HepG2 (cell line): ENCODE data around the gene IL17RB. TPM values are rescaled to one million over a fixed set of nuclear protein-coding genes. Genes with fewer than 3 reads are reported as not detected.
A peak's percentile ranks its signal among the peaks of the same experiment; 100 is the strongest.

Experiments
- AGO2 ChIP-seq: fragments of 200-400 bp; formaldehyde crosslinking; optimal IDR thresholded peaks from 2 replicates; pipeline ENCODE3; 2017; ENCODE audit warnings: mild to moderate bottlenecking, low read depth, low read length, moderate library complexity
- KDM1A ChIP-seq: IDR thresholded peaks from 2 replicates; pipeline ENCODE4 v1.6.1; 2016; ENCODE audit warnings: missing compliant biosample characterization
- NR2F1 ChIP-seq, 2 experiments: fragments of 450-650 bp in 1 of 2; formaldehyde crosslinking in 1 of 2; IDR thresholded peaks; 2 replicates each; pipeline versions ENCODE4 v1.5.0 to v1.6.1; 2016 to 2020; ENCODE audit warnings: mild to moderate bottlenecking in 1 of 2, missing compliant biosample characterization in 1 of 2, missing genetic modification reagents in 1 of 2, moderate library complexity in 1 of 2
- PLRG1 ChIP-seq: fragments of 450-650 bp; conservative IDR thresholded peaks from 2 replicates; pipeline ENCODE4 v1.6.1; 2016
- SETDB1 ChIP-seq: sonication (generic); formaldehyde crosslinking; IDR thresholded peaks from 2 replicates; pipeline ENCODE4 v1.5.1; 2020; ENCODE audit warnings: missing genetic modification reagents, mild to moderate bottlenecking, borderline replicate concordance
- ZNF225 ChIP-seq: sonication (generic); formaldehyde crosslinking; IDR thresholded peaks from 2 replicates; pipeline ENCODE4 v1.4.0; 2020; ENCODE audit warnings: mild to moderate bottlenecking, missing genetic modification reagents
- ZNF556 ChIP-seq: sonication (generic); formaldehyde crosslinking; IDR thresholded peaks from 2 replicates; pipeline ENCODE4 v1.4.0; 2020; ENCODE audit warnings: mild to moderate bottlenecking, missing genetic modification reagents, borderline replicate concordance
- ZNF562 ChIP-seq: sonication (generic); formaldehyde crosslinking; IDR thresholded peaks from 2 replicates; pipeline ENCODE4 v1.8.0; 2022; ENCODE audit warnings: missing genetic modification reagents, borderline replicate concordance
- polyA plus RNA-seq, 8 experiments: library from polyadenylated mRNA; depleted of rRNA in 3 of 8; stranded (reverse) in 7 of 8; unstranded in 1 of 8; fragments of >200 nt; fragmentation: Illumina TruSeq in 4 of 8; extraction: Trizol in 4 of 8; gene quantifications; 2 replicates each; pipeline versions ENCODE4 v1.2.1 to v1.2.3, GENCODE V29; 2011 to 2016; ENCODE audit warnings: low read depth in 4 of 8, missing spikeins in 1 of 8, mixed read lengths in 1 of 8; ENCODE audit not compliant: insufficient read depth in 1 of 8
- total RNA-seq, 5 experiments: library from RNA; depleted of rRNA; stranded (reverse); fragments of >200 nt; fragmentation: Illumina TruSeq; extraction: Trizol; gene quantifications; 2 replicates each; pipeline ENCODE4 v1.2.3, GENCODE V29; 2016; ENCODE audit warnings: low read depth in 1 of 5
- TF ChIP-seq, protein P1 (sequence below), 2 experiments: sonication (generic) in 1 of 2; formaldehyde crosslinking in 1 of 2; IDR thresholded peaks; 2 replicates each; pipeline versions ENCODE4 v1.6.1 to v1.9.0; 2014 to 2022; ENCODE audit warnings: antibody characterized with exemption in 1 of 2, borderline replicate concordance in 1 of 2, inconsistent platforms in 1 of 2, low read depth in 1 of 2, missing genetic modification reagents in 1 of 2
- TF ChIP-seq, protein P2 (sequence below): sonication (generic); formaldehyde crosslinking; IDR thresholded peaks from 2 replicates; pipeline ENCODE4 v1.4.0; 2020; ENCODE audit warnings: missing genetic modification reagents, borderline replicate concordance
- TF ChIP-seq, protein P3 (sequence below): sonication (generic); formaldehyde crosslinking; IDR thresholded peaks from 2 replicates; pipeline ENCODE4 v1.4.0; 2020; ENCODE audit warnings: mild to moderate bottlenecking, missing genetic modification reagents
- TF ChIP-seq, protein P4 (sequence below): sonication (generic); formaldehyde crosslinking; IDR thresholded peaks from 2 replicates; pipeline ENCODE4 v1.5.1; 2020; ENCODE audit warnings: mild to moderate bottlenecking, missing genetic modification reagents, moderate library complexity
- TF ChIP-seq, protein P5 (sequence below): sonication (generic); formaldehyde crosslinking; IDR thresholded peaks from 2 replicates; pipeline ENCODE4 v1.5.0; 2020; ENCODE audit warnings: missing genetic modification reagents

IL17RB gene
- total and polyA plus RNA-seq, 2 of the 13 experiments (the other 11 are each of a cell fraction or from before 2014, with no cell fraction given), result 130 to 190 TPM

DNA sequence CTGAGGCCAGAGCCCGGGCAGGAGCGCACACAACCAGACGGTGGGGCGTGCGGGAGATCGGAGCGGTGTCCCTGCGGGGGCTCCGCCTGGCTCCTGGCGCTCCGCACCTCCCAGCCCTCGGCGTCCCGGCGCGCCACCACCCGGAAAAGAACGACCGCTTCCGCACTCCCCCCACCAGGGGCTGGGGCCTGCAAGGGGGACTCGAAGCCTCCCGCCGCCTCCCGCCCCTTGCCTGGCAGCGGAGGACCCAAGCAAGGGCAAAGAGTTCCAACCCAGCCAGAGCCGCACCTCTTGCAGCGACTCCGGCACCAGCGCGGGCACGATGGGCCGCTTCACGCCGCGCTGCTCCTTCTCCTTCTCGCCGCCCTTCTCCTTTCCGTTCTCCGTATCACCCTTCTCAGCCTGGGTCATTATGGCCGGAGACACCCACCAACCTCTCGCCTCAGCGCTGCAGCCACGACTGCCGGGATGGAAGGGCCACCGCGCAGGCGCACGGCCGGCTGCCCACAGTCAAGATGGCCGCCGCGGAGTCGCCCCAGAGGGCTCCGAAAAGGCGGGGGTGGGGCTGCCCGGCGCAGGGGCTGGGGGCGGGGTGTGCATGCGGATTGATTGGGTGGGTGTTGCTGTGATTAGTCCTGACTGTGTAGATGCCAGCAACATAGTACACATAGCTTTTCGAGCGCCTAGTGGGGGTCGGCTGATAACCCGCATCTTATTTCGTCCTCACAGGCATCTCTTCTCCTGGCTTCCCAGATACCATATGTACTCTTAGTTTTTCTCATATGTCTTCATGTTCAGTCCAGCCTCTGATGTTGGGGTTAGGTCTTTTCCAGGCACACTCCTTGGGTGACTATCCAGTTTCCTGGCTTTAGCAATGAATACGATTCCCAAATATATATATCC lies 35.6 kb downstream of the IL17RB start, which contains the start of gene ACTR8 (continued):
- TF ChIP-seq, protein P1, sequence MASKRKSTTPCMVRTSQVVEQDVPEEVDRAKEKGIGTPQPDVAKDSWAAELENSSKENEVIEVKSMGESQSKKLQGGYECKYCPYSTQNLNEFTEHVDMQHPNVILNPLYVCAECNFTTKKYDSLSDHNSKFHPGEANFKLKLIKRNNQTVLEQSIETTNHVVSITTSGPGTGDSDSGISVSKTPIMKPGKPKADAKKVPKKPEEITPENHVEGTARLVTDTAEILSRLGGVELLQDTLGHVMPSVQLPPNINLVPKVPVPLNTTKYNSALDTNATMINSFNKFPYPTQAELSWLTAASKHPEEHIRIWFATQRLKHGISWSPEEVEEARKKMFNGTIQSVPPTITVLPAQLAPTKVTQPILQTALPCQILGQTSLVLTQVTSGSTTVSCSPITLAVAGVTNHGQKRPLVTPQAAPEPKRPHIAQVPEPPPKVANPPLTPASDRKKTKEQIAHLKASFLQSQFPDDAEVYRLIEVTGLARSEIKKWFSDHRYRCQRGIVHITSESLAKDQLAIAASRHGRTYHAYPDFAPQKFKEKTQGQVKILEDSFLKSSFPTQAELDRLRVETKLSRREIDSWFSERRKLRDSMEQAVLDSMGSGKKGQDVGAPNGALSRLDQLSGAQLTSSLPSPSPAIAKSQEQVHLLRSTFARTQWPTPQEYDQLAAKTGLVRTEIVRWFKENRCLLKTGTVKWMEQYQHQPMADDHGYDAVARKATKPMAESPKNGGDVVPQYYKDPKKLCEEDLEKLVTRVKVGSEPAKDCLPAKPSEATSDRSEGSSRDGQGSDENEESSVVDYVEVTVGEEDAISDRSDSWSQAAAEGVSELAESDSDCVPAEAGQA (IDR thresholded peaks at IDR 0.05; ENCODE audit: low read depth), result peak; percentile 88
- TF ChIP-seq, protein P1 (CRISPR knock-in tag; IDR thresholded peaks at IDR 0.05; ENCODE audit: borderline replicate concordance), result no peak
- TF ChIP-seq, protein P2, sequence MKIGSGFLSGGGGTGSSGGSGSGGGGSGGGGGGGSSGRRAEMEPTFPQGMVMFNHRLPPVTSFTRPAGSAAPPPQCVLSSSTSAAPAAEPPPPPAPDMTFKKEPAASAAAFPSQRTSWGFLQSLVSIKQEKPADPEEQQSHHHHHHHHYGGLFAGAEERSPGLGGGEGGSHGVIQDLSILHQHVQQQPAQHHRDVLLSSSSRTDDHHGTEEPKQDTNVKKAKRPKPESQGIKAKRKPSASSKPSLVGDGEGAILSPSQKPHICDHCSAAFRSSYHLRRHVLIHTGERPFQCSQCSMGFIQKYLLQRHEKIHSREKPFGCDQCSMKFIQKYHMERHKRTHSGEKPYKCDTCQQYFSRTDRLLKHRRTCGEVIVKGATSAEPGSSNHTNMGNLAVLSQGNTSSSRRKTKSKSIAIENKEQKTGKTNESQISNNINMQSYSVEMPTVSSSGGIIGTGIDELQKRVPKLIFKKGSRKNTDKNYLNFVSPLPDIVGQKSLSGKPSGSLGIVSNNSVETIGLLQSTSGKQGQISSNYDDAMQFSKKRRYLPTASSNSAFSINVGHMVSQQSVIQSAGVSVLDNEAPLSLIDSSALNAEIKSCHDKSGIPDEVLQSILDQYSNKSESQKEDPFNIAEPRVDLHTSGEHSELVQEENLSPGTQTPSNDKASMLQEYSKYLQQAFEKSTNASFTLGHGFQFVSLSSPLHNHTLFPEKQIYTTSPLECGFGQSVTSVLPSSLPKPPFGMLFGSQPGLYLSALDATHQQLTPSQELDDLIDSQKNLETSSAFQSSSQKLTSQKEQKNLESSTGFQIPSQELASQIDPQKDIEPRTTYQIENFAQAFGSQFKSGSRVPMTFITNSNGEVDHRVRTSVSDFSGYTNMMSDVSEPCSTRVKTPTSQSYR (CRISPR knock-in tag), result peak; percentile 67; the same call in 1 of the 2 replicates
- TF ChIP-seq ZNF556 (CRISPR knock-in tag) (peak; percentile 52; the same call in 1 of the 2 replicates), PLRG1 (no peak), ZNF225 (peak; percentile 87; the same call in 1 of the 2 replicates), SETDB1 (CRISPR knock-in tag) (no peak), KDM1A (CRISPR knock-in tag) (no peak), ZNF562 (CRISPR knock-in tag) (no peak), AGO2 (peak; percentile 90), NR2F1 (CRISPR knock-in tag; IDR thresholded peaks at IDR 0.05) (no peak)
- TF ChIP-seq, protein P3, sequence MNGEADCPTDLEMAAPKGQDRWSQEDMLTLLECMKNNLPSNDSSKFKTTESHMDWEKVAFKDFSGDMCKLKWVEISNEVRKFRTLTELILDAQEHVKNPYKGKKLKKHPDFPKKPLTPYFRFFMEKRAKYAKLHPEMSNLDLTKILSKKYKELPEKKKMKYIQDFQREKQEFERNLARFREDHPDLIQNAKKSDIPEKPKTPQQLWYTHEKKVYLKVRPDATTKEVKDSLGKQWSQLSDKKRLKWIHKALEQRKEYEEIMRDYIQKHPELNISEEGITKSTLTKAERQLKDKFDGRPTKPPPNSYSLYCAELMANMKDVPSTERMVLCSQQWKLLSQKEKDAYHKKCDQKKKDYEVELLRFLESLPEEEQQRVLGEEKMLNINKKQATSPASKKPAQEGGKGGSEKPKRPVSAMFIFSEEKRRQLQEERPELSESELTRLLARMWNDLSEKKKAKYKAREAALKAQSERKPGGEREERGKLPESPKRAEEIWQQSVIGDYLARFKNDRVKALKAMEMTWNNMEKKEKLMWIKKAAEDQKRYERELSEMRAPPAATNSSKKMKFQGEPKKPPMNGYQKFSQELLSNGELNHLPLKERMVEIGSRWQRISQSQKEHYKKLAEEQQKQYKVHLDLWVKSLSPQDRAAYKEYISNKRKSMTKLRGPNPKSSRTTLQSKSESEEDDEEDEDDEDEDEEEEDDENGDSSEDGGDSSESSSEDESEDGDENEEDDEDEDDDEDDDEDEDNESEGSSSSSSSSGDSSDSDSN (CRISPR knock-in tag), result peak; percentile 99
- TF ChIP-seq, protein P4, sequence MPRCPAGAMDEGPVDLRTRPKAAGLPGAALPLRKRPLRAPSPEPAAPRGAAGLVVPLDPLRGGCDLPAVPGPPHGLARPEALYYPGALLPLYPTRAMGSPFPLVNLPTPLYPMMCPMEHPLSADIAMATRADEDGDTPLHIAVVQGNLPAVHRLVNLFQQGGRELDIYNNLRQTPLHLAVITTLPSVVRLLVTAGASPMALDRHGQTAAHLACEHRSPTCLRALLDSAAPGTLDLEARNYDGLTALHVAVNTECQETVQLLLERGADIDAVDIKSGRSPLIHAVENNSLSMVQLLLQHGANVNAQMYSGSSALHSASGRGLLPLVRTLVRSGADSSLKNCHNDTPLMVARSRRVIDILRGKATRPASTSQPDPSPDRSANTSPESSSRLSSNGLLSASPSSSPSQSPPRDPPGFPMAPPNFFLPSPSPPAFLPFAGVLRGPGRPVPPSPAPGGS (CRISPR knock-in tag), result no peak
- TF ChIP-seq, protein P5, sequence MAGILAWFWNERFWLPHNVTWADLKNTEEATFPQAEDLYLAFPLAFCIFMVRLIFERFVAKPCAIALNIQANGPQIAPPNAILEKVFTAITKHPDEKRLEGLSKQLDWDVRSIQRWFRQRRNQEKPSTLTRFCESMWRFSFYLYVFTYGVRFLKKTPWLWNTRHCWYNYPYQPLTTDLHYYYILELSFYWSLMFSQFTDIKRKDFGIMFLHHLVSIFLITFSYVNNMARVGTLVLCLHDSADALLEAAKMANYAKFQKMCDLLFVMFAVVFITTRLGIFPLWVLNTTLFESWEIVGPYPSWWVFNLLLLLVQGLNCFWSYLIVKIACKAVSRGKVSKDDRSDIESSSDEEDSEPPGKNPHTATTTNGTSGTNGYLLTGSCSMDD (CRISPR knock-in tag), result no peak; the same call in 1 of the 2 replicates
